Measurements from ENCODE around the gene C15orf62.

Gene C15orf62

DNA sequence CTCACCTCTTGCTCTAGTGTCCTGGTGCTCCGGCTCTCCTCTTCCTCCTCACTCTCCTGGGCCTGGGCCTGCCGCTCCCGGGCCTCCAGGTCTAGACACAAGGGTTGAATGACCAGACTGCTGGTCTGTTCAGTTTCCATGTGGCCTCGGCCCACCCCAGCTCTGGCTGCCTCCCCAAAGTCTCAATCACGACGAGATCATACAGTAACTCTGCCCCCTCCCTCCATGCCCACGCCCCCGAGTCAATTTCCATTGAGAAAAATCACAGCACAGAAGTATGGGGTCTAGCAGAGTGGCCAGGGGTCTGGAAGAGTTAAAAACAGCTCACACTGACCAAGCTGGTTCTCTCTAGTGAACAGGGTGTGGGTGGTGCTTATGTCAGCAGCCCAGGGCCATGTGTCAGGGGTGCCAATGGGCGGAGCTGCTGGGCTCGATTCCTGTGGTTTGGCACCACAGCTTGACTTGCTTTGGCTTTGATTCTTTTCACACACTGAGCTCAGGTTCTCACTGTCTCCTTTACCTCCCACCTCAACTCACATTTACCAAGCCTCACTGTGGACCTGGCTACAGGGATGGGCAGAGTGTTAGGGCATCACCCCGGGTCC is 6.9 kb downstream of the C15orf62 start:
- DNase-seq (ENCODE audit: low read depth in 2 of 2, low spot score in 1 of 2) = peak in 1 of 2 donors; percentile 47

DNA sequence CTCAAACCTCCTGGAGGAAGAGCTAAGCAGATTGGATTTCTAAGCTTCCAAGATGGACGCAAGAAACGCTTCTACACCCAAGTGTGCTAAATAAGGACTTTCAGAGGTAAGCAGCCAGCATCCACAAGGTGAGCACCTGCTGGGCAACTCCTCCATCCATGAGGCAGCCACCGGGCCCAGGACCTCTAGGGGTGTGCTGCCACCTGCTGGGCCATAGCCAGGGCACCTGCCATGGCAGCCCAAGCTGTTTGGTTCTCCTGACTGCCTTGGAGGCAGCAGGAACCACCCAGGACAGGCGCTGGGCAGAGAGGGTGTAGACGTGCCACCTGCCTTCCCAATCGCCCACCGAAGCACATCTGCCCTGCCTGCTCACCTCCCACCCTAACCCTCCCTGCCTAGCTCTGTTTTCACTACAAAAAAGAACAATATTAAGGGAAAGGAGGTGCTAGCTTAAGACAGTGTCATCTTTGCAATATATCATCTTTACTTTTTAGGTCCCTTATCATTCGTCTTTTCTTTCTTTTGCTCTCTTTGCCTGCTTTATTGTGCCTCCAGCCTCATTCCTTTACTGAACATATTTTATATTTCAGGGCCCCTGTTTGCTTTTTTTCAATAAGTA is 12.9 kb downstream of the C15orf62 start:
- DNase-seq (ENCODE audit: low read depth in 2 of 2, low spot score in 1 of 2) = peak; percentile 52 to 56

DNA sequence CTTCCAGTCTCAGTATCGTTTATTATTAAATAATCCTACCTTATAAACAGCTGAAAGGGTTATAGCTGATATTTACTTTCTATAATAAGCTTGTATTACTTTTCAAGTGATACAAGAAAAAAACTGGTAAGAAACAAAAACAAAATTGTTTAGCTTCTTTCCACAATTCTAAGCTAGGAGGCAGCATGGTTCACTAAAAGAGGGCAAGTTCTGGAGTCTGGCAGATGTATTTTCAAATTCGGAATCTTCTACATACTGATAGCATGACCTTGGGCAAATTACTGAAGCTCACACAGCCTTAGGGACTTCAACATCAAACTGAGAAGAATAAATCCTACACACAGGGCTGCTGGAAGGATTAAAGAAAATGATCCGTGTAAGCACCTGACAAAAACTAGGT is 15.4 kb downstream of the C15orf62 start:
- DNase-seq (ENCODE audit: low read depth in 2 of 2, low spot score in 1 of 2) = no peak

DNA sequence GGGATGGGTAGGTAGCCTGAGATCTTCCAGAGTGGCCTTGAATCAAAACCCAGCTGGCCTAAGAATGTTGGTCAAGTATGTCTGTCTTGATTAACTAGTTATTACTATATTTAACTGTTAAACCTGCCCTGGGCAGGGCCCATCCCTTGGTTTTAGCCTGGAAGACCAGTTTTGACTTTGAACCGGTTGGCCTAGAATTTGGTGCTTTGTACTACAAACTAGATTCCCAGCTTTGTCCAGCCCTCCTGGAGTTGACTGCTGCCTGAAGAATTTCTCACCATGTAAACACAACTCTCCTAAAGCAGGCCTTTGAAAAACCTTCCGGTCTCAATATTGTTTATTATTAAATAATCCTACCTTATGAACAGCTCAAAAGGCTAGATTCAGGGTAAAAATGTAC is 16.0 kb downstream of the C15orf62 start:
- DNase-seq (ENCODE audit: low read depth in 2 of 2, low spot score in 1 of 2) = no peak

DNA sequence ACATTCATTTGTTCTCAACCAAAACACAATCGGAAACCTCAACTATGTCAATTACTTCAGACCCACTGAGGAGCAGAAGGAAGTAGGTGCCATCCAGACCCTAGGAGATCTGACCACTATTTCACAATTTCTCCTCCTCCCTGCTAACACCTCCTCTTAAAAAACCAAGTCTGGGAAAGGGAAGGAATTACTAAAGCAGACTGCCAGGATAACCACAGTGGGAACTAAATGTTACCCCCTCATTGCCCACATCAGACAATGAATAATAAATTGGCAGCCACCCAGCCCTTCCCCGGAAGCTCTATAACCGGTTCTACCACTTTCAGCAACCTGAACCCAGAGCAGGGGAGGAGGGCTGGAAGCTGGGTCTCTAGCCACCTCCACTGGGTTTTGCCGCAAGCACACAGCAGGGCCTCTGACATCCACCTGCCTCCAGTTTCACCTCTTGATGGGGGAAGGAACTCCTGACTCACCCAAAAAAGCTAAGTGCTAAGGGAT is 17.6 kb downstream of the C15orf62 start:
- peak; percentile 44 to 65 for DNase-seq (ENCODE audit: low read depth in 2 of 2, low spot score in 1 of 2)

DNA sequence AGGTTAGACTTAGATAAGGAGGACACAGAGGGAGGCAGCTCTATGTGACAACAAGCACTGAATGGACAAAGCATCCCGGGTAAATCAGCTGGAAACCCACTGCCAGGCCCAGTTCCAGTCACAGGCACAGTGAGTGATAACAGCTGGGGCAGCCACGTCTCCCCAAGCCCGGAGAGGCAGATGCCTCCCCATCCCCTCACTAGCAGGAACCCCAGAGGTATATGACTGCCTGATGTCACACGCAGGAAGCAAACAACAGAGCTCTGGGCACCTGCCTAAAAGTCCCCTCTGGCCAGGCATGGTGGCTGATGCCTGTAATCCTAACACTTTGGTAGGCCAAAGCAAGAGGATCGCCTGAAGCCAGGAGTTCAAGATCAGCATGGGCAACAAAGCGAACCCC is 18.2 kb downstream of the C15orf62 start:
- no peak for DNase-seq (ENCODE audit: low read depth in 2 of 2, low spot score in 1 of 2)

DNA sequence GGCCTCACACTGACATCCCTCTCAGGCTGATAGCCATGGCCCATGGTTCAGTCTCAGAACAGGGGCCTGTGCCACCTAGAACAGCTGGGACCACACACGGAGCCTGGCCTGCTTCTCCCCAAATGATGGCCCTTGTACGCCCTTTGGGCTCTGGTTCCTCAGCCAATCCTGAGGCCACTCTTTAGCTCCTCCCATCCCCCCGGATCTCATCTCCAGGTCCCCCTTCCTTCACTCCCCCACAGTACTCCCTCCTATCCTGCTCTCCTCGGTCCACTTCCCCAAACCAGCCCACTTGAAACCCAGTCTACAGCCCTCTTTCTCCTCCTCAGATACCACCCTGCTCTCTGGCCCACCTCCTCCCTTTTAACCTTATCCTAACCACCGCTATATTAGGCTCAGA is 19.3 kb downstream of the C15orf62 start:
- no peak for DNase-seq (ENCODE audit: low read depth in 2 of 2, low spot score in 1 of 2)

DNA sequence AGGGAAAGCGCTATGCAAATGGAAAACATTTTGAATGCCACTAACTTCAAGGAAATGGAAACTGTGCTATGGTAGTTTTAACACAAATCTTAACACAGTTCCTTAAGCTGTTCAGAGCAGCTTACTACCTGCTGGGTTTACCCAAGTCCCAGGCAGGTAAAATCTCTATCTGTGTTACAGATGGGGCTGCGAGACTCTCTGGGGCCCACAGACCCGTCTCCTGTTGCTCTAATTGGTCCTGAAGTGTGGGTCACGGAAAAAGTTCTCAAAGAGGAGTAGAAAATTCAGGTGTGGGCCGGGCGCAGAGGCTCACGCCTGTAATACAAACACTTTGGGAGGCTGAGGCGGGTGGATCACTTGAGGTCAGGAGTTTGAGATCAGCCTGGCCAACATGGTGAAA is 20.2 kb downstream of the C15orf62 start:
- DNase-seq (ENCODE audit: low read depth in 2 of 2, low spot score in 1 of 2) = no peak

DNA sequence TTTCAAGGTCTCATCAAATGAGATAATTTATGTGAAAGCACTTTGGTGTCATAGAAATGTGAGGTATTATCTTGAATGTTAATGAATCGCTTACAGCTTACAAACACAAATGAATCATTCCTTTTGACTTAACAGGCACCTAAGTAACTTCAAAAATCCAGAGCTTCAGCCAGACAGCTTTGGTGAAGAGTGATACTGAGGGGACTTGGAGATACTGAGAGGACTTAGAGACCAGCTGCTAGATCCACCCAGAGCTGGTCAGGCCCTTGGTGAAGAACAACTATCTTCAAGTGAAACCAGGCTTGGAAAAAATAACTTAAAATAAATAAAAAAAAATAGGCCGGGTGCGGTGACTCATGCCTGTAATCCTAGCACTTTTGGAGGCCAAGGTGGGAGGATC is 20.9 kb downstream of the C15orf62 start:
- no peak for DNase-seq (ENCODE audit: low read depth in 2 of 2, low spot score in 1 of 2)

DNA sequence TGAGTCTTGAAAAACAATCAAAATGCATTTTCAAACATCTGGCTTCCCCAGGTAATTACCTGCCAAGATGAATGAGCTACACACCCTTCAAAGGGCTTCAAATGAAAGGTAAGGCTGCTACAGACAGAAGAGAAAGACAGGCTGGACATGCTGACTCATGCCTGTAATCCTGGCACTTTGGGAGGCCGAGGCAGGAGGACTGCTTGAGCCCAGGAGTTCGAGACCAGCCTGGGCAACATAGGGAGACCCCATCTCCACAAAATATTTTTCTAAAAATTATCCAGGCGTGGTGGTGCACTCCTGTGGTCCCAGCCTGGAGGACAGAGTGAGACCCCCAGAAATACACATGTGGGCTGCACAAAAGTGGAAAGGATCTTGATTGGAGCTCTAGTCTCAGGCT is 22.6 kb downstream of the C15orf62 start:
- DNase-seq (ENCODE audit: low read depth in 2 of 2, low spot score in 1 of 2) = no peak

DNA sequence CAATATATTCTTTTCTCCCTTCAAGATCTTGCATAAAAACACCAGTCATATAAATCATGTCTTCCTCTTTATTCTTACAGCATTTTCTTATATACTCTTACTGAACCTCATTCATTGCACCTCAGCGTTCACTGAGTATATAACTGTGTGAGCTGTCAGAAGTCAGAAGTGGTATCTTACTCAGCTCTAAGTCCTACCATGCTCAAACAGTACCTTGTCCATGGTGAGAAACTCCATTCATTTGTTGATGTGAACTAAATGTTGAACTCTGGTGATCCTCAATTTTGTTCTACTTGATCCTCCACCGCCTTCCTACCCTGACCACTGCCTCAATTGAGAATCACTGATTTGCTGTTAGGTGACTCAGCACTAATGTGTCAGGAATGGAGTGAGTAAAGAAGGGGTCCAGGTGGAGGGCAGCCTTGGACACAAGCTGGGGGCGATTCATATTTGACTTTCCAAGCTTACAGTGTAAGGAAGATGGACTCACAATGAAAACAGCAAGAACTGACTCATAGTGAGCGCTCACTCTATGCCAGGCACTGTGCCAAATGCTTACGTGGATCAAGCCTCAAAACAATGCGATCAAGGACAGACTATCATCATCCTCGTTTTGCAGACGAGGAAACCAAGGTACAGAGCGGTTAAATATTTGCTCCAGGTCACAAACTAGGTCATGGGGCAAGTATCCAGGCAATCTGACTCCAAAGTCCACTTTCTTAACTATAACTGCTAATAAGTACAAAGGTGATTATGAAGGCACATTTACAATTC is 23.6 kb downstream of the C15orf62 start:
- DNase-seq (ENCODE audit: low read depth in 2 of 2, low spot score in 1 of 2) = no peak

DNA sequence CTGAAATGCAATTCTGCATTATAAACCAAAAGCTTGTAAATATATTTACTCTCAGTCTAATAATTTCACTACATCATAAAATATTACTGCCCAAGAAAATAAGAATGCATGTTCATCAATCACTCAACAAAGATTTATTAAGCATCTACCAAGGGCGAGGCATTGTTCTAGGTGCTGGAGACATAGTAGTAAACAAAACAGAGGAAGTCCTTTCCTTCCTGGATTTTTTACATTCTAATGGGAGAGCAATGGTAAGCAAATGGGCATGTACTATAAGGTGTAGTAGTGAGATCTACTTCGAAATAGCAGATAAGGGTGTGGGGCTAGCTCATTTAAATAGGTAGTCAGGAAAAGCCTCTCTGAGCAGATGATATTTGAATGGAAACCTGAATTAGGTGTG is 26.3 kb downstream of the C15orf62 start:
- DNase-seq (ENCODE audit: low read depth in 2 of 2, low spot score in 1 of 2) = no peak

DNA sequence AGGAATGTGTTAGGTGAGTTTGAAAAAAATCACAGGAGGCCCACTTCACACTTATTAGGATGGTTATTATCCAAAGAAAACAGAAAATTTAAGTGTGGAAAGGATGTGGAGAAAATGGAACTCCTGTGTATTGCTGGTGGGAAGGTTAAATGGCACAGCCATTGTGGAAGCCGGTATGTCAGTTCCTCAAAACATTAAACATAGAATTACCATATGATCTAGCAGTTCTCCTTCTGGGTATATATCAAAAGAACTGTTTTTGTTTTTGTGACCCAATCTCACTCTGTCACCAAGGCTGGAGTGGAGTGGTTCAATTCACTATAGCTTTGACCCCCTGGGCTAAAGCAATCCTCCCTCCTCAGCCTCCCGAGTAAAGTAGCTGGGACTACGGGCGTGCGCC is 26.7 kb downstream of the C15orf62 start:
- DNase-seq (ENCODE audit: low read depth in 2 of 2, low spot score in 1 of 2) = no peak

DNA sequence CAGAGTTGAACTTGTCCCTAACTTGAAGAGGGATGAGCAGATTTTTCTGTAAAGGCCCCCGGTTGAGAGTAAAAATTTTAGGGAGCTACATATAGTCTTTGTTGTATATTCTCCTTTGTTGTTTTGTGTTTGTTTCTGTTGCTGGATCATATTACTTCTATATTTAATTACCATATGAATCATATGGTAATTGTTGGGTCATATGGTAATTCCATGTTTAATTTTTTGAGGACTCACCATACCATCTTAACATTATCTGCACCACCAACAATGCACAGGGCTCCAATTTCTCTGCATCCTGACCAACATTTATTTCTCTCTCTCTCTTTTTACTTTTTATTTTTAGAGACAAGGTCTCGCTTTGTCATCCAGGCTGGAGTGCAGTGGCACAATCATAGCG is 29.7 kb downstream of the C15orf62 start:
- DNase-seq (ENCODE audit: low read depth in 2 of 2, low spot score in 1 of 2) = no peak

DNA sequence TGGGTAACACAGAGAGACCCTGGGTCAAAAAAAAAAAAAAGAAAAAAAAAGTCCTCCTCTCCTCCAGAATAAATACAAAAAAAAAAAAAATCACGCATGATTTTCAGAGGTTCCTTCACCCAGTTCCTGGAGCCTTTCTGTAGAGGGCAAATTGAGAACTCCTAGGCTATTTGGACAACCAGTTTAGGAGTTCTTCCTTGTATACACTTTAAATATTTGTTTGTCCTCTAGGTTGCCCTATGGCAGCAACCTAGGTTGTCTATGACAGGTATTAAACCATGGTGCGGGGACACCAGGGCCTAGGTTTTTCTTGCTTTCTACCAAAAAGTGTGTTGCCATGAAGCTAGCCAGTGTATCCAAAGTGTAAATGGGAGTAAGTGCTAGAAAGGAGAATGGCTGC is 33.3 kb downstream of the C15orf62 start:
- no peak for DNase-seq (ENCODE audit: low read depth in 2 of 2, low spot score in 1 of 2)

DNA sequence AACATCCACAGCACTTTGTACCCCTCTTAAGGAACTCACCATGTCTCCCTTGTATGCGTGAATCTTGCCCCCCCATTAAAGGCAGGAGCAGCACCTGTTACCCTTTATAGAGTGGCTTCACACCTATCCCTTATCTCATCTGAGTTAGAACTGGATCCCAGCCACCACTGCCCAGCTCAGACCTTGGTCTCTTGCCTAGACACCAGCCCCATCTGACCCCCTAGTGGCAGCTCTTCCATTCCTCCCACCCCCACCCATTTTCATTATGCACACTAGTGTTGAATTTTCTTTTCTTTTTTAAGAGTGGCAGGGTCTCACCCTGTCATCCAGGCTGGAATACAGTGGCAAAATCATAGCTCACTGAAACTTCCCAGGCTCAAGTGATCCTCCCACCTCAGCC is 33.9 kb downstream of the C15orf62 start:
- DNase-seq (ENCODE audit: low read depth in 2 of 2, low spot score in 1 of 2) = no peak

DNA sequence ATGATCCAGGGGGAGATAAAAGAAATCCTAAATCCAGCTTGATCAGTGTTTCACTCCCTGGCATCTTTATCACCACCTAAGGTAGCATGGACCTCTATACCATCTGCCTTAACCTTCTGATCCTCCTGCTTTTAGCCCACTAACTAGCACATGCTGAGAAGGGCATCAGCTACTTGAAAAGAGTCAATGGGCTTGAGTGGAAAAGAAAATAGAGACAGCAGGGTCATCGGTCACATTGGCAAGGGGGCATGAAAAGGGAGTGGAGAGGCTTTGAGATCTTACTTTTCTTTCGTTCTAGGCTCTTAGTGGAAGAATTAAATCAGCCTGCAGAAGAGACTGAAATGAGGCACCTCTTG is 36.9 kb downstream of the C15orf62 start:
- no peak for DNase-seq (ENCODE audit: low read depth in 2 of 2, low spot score in 1 of 2)

DNA sequence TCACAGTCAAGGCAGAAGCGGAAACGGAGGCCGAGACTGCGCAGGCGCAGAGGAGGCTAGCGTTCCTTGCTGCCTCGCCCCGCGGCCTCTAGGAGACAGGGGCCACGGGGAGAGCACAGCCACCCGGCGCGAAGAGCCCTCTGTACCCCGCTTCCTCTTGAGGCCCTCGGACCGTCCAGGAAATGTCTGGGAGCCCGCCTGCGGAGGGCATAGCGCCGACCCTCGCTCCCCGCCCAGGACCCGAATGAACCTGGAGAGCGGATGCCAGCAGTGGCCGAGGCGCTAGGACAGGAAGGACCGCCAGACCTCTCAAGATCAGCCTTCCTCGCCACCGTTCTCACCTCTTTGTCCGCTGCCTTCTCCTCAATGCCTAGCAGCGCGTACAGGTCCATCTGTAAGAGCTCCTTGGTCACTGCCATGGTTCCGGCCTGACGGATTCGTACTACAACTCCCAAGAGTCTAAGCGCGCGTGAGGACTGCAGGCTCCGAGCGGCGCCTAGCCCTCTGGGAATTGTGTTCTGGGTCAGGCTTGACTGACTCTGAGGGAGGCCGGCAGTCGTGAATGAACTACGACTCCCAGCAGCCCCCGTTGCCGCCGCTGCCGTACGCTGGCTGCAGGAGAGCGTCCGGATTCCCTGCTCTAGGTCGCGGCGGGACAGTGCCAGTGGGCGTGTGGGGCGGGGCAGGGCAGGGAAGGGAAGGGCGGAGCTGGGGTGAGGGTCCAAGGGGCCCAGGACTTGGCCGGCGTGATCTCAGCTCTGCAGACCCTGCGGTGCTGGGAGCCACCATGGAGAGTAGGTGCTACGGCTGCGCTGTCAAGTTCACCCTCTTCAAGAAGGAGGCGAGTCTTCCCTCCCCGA is 37.5 kb downstream of the C15orf62 start, which contains the start of the genes DNAJC17 and ZFYVE19:
DNAJC17 (minus strand) TSS at position 446 of the 860 bp plus-strand sequence; CDS start at position 419, 27 bp downstream.
ZFYVE19 (plus strand) TSS at position 62 of the 860 bp plus-strand sequence; CDS start at position 563, 501 bp downstream.
- peak; percentile 88 to 95 for DNase-seq (ENCODE audit: low read depth in 2 of 2, low spot score in 1 of 2)

DNA sequence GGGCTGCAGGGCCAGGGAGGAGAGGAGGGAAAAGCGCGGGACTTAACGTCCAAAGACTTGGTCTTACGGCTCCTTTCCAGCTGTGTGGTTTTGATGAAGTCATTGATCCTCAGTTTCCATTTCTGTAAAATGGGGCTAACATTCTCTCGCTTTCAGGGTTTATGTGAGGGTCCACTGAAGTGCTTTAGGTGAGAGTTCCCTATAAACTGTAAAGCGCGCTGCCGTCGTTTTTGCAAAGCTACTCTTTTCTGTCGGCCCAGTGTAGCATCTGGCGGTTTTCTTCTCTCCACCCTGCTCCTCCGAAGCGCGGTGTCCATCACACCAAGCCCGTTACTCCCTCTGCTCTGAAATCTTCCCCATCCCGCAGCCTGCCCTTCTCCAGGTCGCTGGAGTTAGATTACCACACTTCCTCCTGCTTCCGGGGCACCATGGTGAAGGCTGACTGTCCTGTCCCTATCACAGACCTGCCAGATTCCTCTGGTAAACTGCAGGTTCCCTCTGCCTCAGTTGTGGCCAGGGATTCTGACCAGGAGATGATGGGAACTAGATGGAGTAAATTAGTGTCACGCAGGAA is 38.2 kb downstream of the C15orf62 start:
- no peak for DNase-seq (ENCODE audit: low read depth in 2 of 2, low spot score in 1 of 2)

DNA sequence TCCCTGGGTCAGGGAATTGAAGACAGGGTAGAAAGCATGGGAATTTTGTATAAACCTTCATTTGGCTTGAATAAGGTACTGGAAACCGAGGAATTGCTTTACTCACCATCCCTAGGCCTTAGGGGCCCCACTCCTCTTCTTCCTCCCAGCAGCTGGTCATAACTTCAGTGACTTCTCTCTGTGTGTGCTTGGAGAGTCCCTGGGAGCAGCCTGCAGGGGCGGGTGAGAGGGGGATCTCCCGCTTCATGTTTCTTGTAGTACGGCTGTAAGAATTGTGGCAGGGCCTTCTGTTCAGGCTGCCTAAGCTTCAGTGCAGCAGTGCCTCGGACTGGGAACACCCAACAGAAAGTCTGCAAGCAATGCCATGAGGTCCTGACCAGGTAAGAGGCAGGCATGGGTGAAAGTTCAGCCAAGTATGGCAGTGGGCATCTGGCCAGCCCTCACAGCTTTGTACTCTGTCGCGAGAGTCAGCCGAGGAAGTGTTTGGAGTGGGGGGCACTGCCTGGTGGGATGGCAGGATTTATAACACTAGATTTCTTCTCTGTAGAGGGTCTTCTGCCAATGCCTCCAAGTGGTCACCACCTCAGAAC is 39.2 kb downstream of the C15orf62 start:
- no peak for DNase-seq (ENCODE audit: low read depth in 2 of 2, low spot score in 1 of 2)

Data from stimulated activated CD8-positive, alpha-beta memory T cell treated with anti-CD3 and anti-CD28 coated beads, Interleukin-4, amount 100 ng/mL, for 4 hours (primary cell).